ENCODE results near the gene NFE2L1. TPM values are rescaled to one million over a fixed set of nuclear protein-coding genes. Genes with fewer than 3 reads are reported as not detected.

The NFE2L1 gene
- total and polyA plus RNA-seq, 2 of the 8 experiments (the other 6 are each of a cell fraction or from before 2014, with no cell fraction given), result 140 to 143 TPM

GRCh38 chr17:48038687-48039086 is 9.5 kb upstream of the NFE2L1 start:
- 89% methylated on average over 2 of the region's 2 CpGs; no CpG with 5 or more reads in 1 of the 2 experiments for WGBS, 2 experiments (ENCODE audit: extremely low coverage in 1 of 2, insufficient coverage in 1 of 2, insufficient read length in 1 of 2, insufficient replicate concordance in 2 of 2, low coverage in 1 of 2, low lambda C conversion rate in 2 of 2, missing lambda C conversion rate in 1 of 2)
- no peak overlapping the region for H3K14ac ChIP-seq (ENCODE audit: insufficient read length)
- no peak overlapping the region for H4K8ac ChIP-seq (ENCODE audit: extremely low read depth, insufficient read depth, low read length)
- H3K23me2 ChIP-seq (ENCODE audit: low read depth, low read length), result peaks cover 4% of the 10 kb centered on the region; the same call in 1 of the 2 replicates
- peaks cover 0 to 6% of the 10 kb centered on the region in 2 experiments for H4K20me1 ChIP-seq (replicated peaks in 1 of 2; ENCODE audit: control insufficient read depth in 1 of 2, insufficient read depth in 2 of 2, low read length in 2 of 2)
- no peak overlapping the region for H3K4me3 ChIP-seq (ENCODE audit: extremely low read depth in 1 of 4, insufficient read depth in 2 of 4, low read depth in 3 of 4, low read length in 4 of 4)
- H3K4me1 ChIP-seq (replicated peaks in 1 of 4; ENCODE audit: control insufficient read depth in 3 of 4, insufficient read depth in 4 of 4, low read length in 3 of 4), result peaks cover 2 to 7% (median 4%) of the 10 kb centered on the region in 4 experiments; a peak in 5 of 7 replicates
- H2AK5ac ChIP-seq (ENCODE audit: low read depth, low read length), result no peak overlapping the region
- peaks cover 6 to 27% (median 20%) of the 10 kb centered on the region in 4 experiments for H3K27me3 ChIP-seq (replicated peaks in 1 of 4; ENCODE audit: control insufficient read depth in 3 of 4, extremely low read depth in 1 of 4, insufficient read depth in 3 of 4, low read length in 3 of 4)
- H3K9ac ChIP-seq (replicated peaks in 1 of 4; ENCODE audit: extremely low read depth in 1 of 4, low read depth in 3 of 4, low read length in 3 of 4), result no peak overlapping the region
- H3K4ac ChIP-seq (replicated peaks; ENCODE audit: insufficient read length, low read depth, low read length), result no peak overlapping the region
- no peak overlapping the region for H2BK12ac ChIP-seq (ENCODE audit: low read depth, low read length)
- ChIA-PET CTCF (ENCODE audit: partially characterized antibody) (interaction anchor here (0.9 to 1.9 kb wide), 4 partner anchors 9 to 29 kb away, joined by 3 to 12 read pairs (median 6); partner anchors contain the start of gene NFE2L1), POLR2A (ENCODE audit: partially characterized antibody) (interaction anchor here (28.1 kb wide), 1 partner anchor 23 kb away, joined by 1227 read pairs; the partner anchor contains the start of gene NFE2L1)
- no peak for TF ChIP-seq CREB1 (IDR thresholded peaks at IDR 0.05)
- TF ChIP-seq ATF2 (IDR thresholded peaks at IDR 0.05; ENCODE audit: low read length), result no peak
- no peak for TF ChIP-seq SIX5 (IDR thresholded peaks at IDR 0.05; ENCODE audit: low read depth, low read length)
- TF ChIP-seq ASH2L (IDR thresholded peaks at IDR 0.05; ENCODE audit: low read length), result no peak
- TF ChIP-seq SP4 (IDR thresholded peaks at IDR 0.05; ENCODE audit: low read length), result no peak
- no peak for TF ChIP-seq NANOG (IDR thresholded peaks at IDR 0.05; ENCODE audit: insufficient read depth, low read depth, low read length, poor library complexity, severe bottlenecking)
- TF ChIP-seq BACH1 (IDR thresholded peaks at IDR 0.05; ENCODE audit: low read length), result no peak
- no peak for TF ChIP-seq YY1 (IDR thresholded peaks at IDR 0.05; ENCODE audit: low read depth, low read length)
- no peak overlapping the region; a peak in 1 of 4 replicates for H3K4me2 ChIP-seq (ENCODE audit: insufficient read depth in 1 of 2, low read depth in 2 of 2, low read length in 2 of 2)
- H4K5ac ChIP-seq (ENCODE audit: insufficient read length, low read depth, low read length), result no peak overlapping the region
- no peak overlapping the region for H4K91ac ChIP-seq (replicated peaks; ENCODE audit: insufficient read length, low read length)
- H3K79me1 ChIP-seq (ENCODE audit: low read depth, low read length), result no peaks in the 10 kb centered on the region
- H2BK120ac ChIP-seq (replicated peaks; ENCODE audit: low read depth, low read length), result no peak overlapping the region
- no peak overlapping the region for H3K56ac ChIP-seq (replicated peaks; ENCODE audit: insufficient read length, low read depth, low read length)
- no peak overlapping the region for H3K23ac ChIP-seq (ENCODE audit: insufficient read length)
- DNase-seq (ENCODE audit: low read depth in 1 of 2, low spot score in 2 of 2) (no peak), FAIRE-seq (no peak)
- H2BK20ac ChIP-seq (ENCODE audit: low read length), result no peak overlapping the region
- no peak overlapping the region for H3K27ac ChIP-seq (ENCODE audit: low read depth, low read length)
- no peaks in the 10 kb centered on the region for H3K36me3 ChIP-seq (ENCODE audit: control insufficient read depth in 2 of 4, insufficient read depth in 4 of 4, low read length in 3 of 4)
- H3K79me2 ChIP-seq (ENCODE audit: control insufficient read depth in 1 of 2, insufficient read depth in 2 of 2, low read length in 2 of 2), result no peaks in the 10 kb centered on the region
- no peak overlapping the region for H2BK15ac ChIP-seq (ENCODE audit: low read length)
- no peak overlapping the region for H2AFZ ChIP-seq (ENCODE audit: low read length)
- H3K9me3 ChIP-seq (ENCODE audit: insufficient read depth in 2 of 2, low read depth in 1 of 2, low read length in 1 of 2), result no peaks in the 10 kb centered on the region
- no peak overlapping the region for H3K18ac ChIP-seq (ENCODE audit: extremely low read depth, low read length)
- H2BK5ac ChIP-seq (ENCODE audit: low read depth, low read length), result no peak overlapping the region

All from H1 (cell line).